Hematopoietic multipotent progenitor cell treated with erythropoietin and hydrocortisone succinate and interleukin-3 and kit ligand, for 6 days (in vitro differentiated cells): ENCODE measurements around the gene IL1RL2.
A peak's percentile ranks its signal among the peaks of the same experiment; 100 is the strongest.

ENCODE experiments used
- DNase-seq: peaks from one replicate; pipeline ENCODE4 v3.0.0-alpha.2; 2015

The IL1RL2 gene

GRCh38 chr2:102197389-102198137 lies 10.7 kb downstream of the IL1RL2 start:
- DNase-seq: no peak

GRCh38 chr2:102200539-102200938 lies 13.7 kb downstream of the IL1RL2 start:
- DNase-seq: no peak

GRCh38 chr2:102204638-102205037 lies 17.8 kb downstream of the IL1RL2 start:
- no peak for DNase-seq

GRCh38 chr2:102206666-102207341 lies 20.0 kb downstream of the IL1RL2 start:
- no peak for DNase-seq

- no peak for DNase-seq
Measured at GRCh38 chr2:102208774-102209173, 22.0 kb downstream of the IL1RL2 start.

GRCh38 chr2:102209474-102209873 lies 22.7 kb downstream of the IL1RL2 start:
- DNase-seq: no peak

- DNase-seq: no peak
Measured at GRCh38 chr2:102217032-102217431, 30.2 kb downstream of the IL1RL2 start.

- peak; percentile 6 for DNase-seq
Measured at GRCh38 chr2:102224824-102225739, 38.3 kb downstream of the IL1RL2 start.

GRCh38 chr2:102226171-102226570 lies 39.3 kb downstream of the IL1RL2 start:
- DNase-seq: no peak

- DNase-seq: no peak
Measured at GRCh38 chr2:102226612-102227391, 40.0 kb downstream of the IL1RL2 start.

GRCh38 chr2:102229141-102229769 lies 42.4 kb downstream of the IL1RL2 start:
- no peak for DNase-seq

GRCh38 chr2:102230410-102230909 lies 43.6 kb downstream of the IL1RL2 start:
- no peak for DNase-seq

- no peak for DNase-seq
Measured at GRCh38 chr2:102233132-102233884, 46.5 kb downstream of the IL1RL2 start.

GRCh38 chr2:102235042-102235473 lies 48.2 kb downstream of the IL1RL2 start:
- DNase-seq: peak; percentile 23

- peak; percentile 64 for DNase-seq
Measured at GRCh38 chr2:102235491-102235890, 48.7 kb downstream of the IL1RL2 start.

GRCh38 chr2:102236132-102236531 lies 49.3 kb downstream of the IL1RL2 start:
- DNase-seq: no peak

GRCh38 chr2:102237176-102237575 lies 50.4 kb downstream of the IL1RL2 start:
- no peak for DNase-seq

- no peak for DNase-seq
Measured at GRCh38 chr2:102238039-102238756, 51.4 kb downstream of the IL1RL2 start.

GRCh38 chr2:102238778-102239177 lies 52.0 kb downstream of the IL1RL2 start:
- no peak for DNase-seq

- no peak for DNase-seq
Measured at GRCh38 chr2:102239344-102239743, 52.5 kb downstream of the IL1RL2 start.
